Stimulated activated CD4-positive, alpha-beta T cell treated with anti-CD3 and anti-CD28 coated beads, Interleukin-1b, Interleukin-23, amount 100 ng/mL, for 48 hours (primary cell): ENCODE measurements around the gene FSTL1.

Experiments
- DNase-seq: peaks from one replicate; pipeline ENCODE4 v3.0.0-alpha.2; 2020

FSTL1 gene

GRCh38 chr3:120462409-120462959 lies 11.7 kb upstream of the FSTL1 start:
- DNase-seq = no peak

- DNase-seq = no peak
Measured at GRCh38 chr3:120461416-120461815, 10.6 kb upstream of the FSTL1 start.

GRCh38 chr3:120460862-120461261 lies 10.1 kb upstream of the FSTL1 start:
- DNase-seq = no peak

- no peak for DNase-seq
Measured at GRCh38 chr3:120460181-120460790, 9.5 kb upstream of the FSTL1 start.

GRCh38 chr3:120459196-120459595 lies 8.4 kb upstream of the FSTL1 start:
- no peak for DNase-seq

- DNase-seq = no peak
Measured at GRCh38 chr3:120457827-120458226, 7.0 kb upstream of the FSTL1 start.

GRCh38 chr3:120454076-120454689 lies 3.4 kb upstream of the FSTL1 start:
- DNase-seq = no peak

- no peak for DNase-seq
Measured at GRCh38 chr3:120452816-120453215, 2.0 kb upstream of the FSTL1 start.

GRCh38 chr3:120451806-120452205 lies 1.0 kb upstream of the FSTL1 start:
- no peak for DNase-seq

GRCh38 chr3:120451272-120451761 lies 525 bp upstream of the FSTL1 start:
- no peak for DNase-seq

GRCh38 chr3:120449701-120450599 lies 842 bp downstream of the FSTL1 start:
- peak; percentile 3 for DNase-seq

GRCh38 chr3:120449251-120449650 lies 1.5 kb downstream of the FSTL1 start:
- DNase-seq = no peak

- no peak for DNase-seq
Measured at GRCh38 chr3:120448756-120449155, 2.0 kb downstream of the FSTL1 start.

GRCh38 chr3:120446891-120447668 lies 3.7 kb downstream of the FSTL1 start:
- no peak for DNase-seq

- no peak for DNase-seq
Measured at GRCh38 chr3:120445654-120446053, 5.1 kb downstream of the FSTL1 start.

GRCh38 chr3:120443626-120444123 lies 7.1 kb downstream of the FSTL1 start:
- DNase-seq = no peak

- no peak for DNase-seq
Measured at GRCh38 chr3:120442975-120443517, 7.7 kb downstream of the FSTL1 start.

- no peak for DNase-seq
Measured at GRCh38 chr3:120441776-120442175, 9.0 kb downstream of the FSTL1 start.

GRCh38 chr3:120440762-120441161 lies 10.0 kb downstream of the FSTL1 start:
- DNase-seq = no peak

GRCh38 chr3:120440001-120440703 lies 10.6 kb downstream of the FSTL1 start:
- no peak for DNase-seq

- DNase-seq = no peak
Measured at GRCh38 chr3:120438665-120439370, 12.0 kb downstream of the FSTL1 start.
